ENCODE data around the gene OR6N1.

OR6N1 gene

DNA sequence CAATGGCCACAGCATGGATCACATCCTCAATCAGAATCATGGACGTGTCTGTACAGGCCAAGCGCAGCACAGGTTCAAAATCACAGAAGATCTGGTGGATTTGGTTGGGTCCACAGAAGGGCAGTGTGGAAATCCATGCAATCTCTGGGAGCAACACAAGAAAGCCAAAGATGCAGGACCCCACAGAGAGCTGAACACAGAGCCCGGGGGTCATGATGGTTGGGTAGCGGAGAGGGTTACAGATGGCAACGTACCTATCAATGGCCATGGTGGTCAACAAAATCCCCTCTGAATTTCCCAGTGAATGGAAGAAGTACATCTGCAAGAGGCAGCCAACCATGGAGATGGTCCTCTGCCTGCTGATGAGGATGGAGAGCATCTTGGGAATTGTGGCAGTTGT is 47.6 kb downstream of the OR6N1 start:
- H3K36me3 ChIP-seq (ENCODE audit: control insufficient read depth in 1 of 2, insufficient read depth in 2 of 2, low read depth in 1 of 2, low read length in 2 of 2) = no peaks in the 10 kb centered on the region
- H4K91ac ChIP-seq (ENCODE audit: low read length) = no peak overlapping the region
- H4K8ac ChIP-seq (ENCODE audit: low read length) = no peak overlapping the region
- no peak overlapping the region for H3K18ac ChIP-seq (ENCODE audit: low read depth in 1 of 2, low read length in 2 of 2)
- H2BK5ac ChIP-seq (ENCODE audit: low read depth, low read length, poor library complexity, severe bottlenecking) = no peak overlapping the region
- no peak overlapping the region for H3K4me2 ChIP-seq (ENCODE audit: low read length, poor library complexity, severe bottlenecking)
- no peak for DNase-seq
- no peak overlapping the region for H3K23ac ChIP-seq (ENCODE audit: low read length in 2 of 2)
- no peak overlapping the region for H3K14ac ChIP-seq (ENCODE audit: low read length in 2 of 2)
- no peak overlapping the region for H3K4ac ChIP-seq (ENCODE audit: low read depth in 1 of 2, low read length in 2 of 2)
- no peaks in the 10 kb centered on the region for H3K27me3 ChIP-seq (ENCODE audit: control insufficient read depth in 1 of 2, insufficient read depth in 1 of 2, low read length in 2 of 2)
- H3K4me1 ChIP-seq (ENCODE audit: control insufficient read depth, insufficient read depth, low read depth, low read length) = no peaks in the 10 kb centered on the region
- no peak overlapping the region for H2BK15ac ChIP-seq (ENCODE audit: low read depth, poor library complexity, severe bottlenecking)
- H3K27ac ChIP-seq (ENCODE audit: low read length, poor library complexity, severe bottlenecking) = no peak overlapping the region
- no peaks in the 10 kb centered on the region for H3K79me1 ChIP-seq (replicated peaks; ENCODE audit: low read length, poor library complexity, severe bottlenecking)
- no peak overlapping the region for H3K9ac ChIP-seq (ENCODE audit: low read length)
- H3K9me3 ChIP-seq (ENCODE audit: control insufficient read depth, low read length) = no peaks in the 10 kb centered on the region
- H2AK5ac ChIP-seq (ENCODE audit: low read length, severe bottlenecking) = no peak overlapping the region
- WGBS = 88% methylated on average over 5 of the region's 5 CpGs
- no peak overlapping the region for H2BK120ac ChIP-seq (ENCODE audit: low read depth, low read length)
- H3K4me3 ChIP-seq (ENCODE audit: insufficient read depth in 1 of 2, low read depth in 1 of 2, low read length in 2 of 2) = no peak overlapping the region
- no peak overlapping the region for H2AFZ ChIP-seq (ENCODE audit: low read depth, low read length)
- H2BK12ac ChIP-seq (ENCODE audit: low read length in 2 of 2) = no peak overlapping the region

DNA sequence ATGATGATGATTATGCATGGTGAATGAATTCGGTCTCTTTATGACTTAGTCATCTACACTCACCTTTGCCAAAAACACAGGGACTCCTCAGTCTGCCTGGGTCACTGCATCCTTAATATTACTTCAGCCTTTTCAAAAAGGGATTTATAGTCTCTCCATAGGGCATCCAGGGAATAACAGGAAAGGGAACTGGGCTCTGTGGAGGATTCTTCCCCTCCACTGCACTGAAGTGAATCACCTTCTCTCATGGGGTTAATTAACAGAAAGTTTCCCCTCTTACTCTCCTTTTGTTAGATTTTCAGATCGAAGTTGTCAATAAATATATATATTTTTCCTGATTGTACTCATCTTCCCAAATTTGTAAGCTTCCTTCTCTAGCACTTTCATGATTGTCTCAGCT is 51.4 kb downstream of the OR6N1 start, which contains the start of gene OR6K3:
Gene OR6K3 (minus strand): TSS at position 101 of the 400 bp plus-strand sequence. CDS start 2,605 bp downstream, outside the sequence.
- H4K91ac ChIP-seq (ENCODE audit: low read length) = no peak within 1 kb of the TSS
- H3K9ac ChIP-seq (ENCODE audit: low read length) = no peak within 1 kb of the TSS
- H2AFZ ChIP-seq (ENCODE audit: low read depth, low read length) = no peak within 1 kb of the TSS
- no peak within 1 kb of the TSS for H3K23ac ChIP-seq (ENCODE audit: low read length in 2 of 2)
- no peak within 1 kb of the TSS for H3K4ac ChIP-seq (ENCODE audit: low read depth in 1 of 2, low read length in 2 of 2)
- H2BK120ac ChIP-seq (ENCODE audit: low read depth, low read length) = no peak within 1 kb of the TSS
- H3K14ac ChIP-seq (ENCODE audit: low read length in 2 of 2) = no peak within 1 kb of the TSS
- H3K79me1 ChIP-seq (replicated peaks; ENCODE audit: low read length, poor library complexity, severe bottlenecking) = no peaks in the 10 kb centered on the region
- H3K4me3 ChIP-seq (ENCODE audit: insufficient read depth in 1 of 2, low read depth in 1 of 2, low read length in 2 of 2) = no peak within 1 kb of the TSS
- H2BK12ac ChIP-seq (ENCODE audit: low read length in 2 of 2) = no peak within 1 kb of the TSS
- H3K27ac ChIP-seq (ENCODE audit: low read length, poor library complexity, severe bottlenecking) = no peak within 1 kb of the TSS
- no peaks in the 10 kb centered on the region for H3K36me3 ChIP-seq (ENCODE audit: control insufficient read depth in 1 of 2, insufficient read depth in 2 of 2, low read depth in 1 of 2, low read length in 2 of 2)
- H4K8ac ChIP-seq (ENCODE audit: low read length) = no peak within 1 kb of the TSS
- H2BK5ac ChIP-seq (ENCODE audit: low read depth, low read length, poor library complexity, severe bottlenecking) = no peak within 1 kb of the TSS
- no peaks in the 10 kb centered on the region for H3K9me3 ChIP-seq (ENCODE audit: control insufficient read depth, low read length)
- DNase-seq = no peak
- no peak within 1 kb of the TSS for H2BK15ac ChIP-seq (ENCODE audit: low read depth, poor library complexity, severe bottlenecking)
- no CpG with 5 or more reads among the region's 2 CpGs for WGBS
- no peak within 1 kb of the TSS for H3K4me2 ChIP-seq (ENCODE audit: low read length, poor library complexity, severe bottlenecking)
- H3K4me1 ChIP-seq (ENCODE audit: control insufficient read depth, insufficient read depth, low read depth, low read length) = no peaks in the 10 kb centered on the region
- H3K18ac ChIP-seq (ENCODE audit: low read depth in 1 of 2, low read length in 2 of 2) = no peak within 1 kb of the TSS
- no peak within 1 kb of the TSS for H2AK5ac ChIP-seq (ENCODE audit: low read length, severe bottlenecking)
- no peaks in the 10 kb centered on the region for H3K27me3 ChIP-seq (ENCODE audit: control insufficient read depth in 1 of 2, insufficient read depth in 1 of 2, low read length in 2 of 2)

DNA sequence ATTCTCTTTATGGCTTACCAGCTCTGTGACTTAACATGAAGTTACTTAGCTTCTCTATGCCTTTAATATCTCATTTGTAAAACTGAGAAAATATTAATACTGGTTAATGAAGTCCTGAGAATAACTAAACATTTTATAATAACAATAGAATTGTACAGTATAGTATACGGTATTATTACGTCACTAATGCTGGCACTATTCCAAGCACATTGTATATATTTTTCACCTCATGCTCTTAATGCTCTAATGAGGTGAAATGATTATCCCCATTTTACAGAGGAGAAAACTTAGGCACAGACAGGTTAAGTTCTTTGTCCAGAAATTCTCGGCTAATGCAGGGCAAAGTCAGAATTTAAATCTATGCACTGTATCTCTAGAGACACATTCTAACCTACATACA is 52.3 kb downstream of the OR6N1 start:
- Histone ChIP-seq H3K27ac (ENCODE audit: low read length, poor library complexity, severe bottlenecking) (no peak overlapping the region), H3K18ac (ENCODE audit: low read depth in 1 of 2, low read length in 2 of 2) (no peak overlapping the region), H3K4me1 (ENCODE audit: control insufficient read depth, insufficient read depth, low read depth, low read length) (no peaks in the 10 kb centered on the region), H3K9ac (ENCODE audit: low read length) (no peak overlapping the region), H4K8ac (ENCODE audit: low read length) (no peak overlapping the region), H2BK15ac (ENCODE audit: low read depth, poor library complexity, severe bottlenecking) (no peak overlapping the region), H3K4me3 (ENCODE audit: insufficient read depth in 1 of 2, low read depth in 1 of 2, low read length in 2 of 2) (no peak overlapping the region), H3K36me3 (ENCODE audit: control insufficient read depth in 1 of 2, insufficient read depth in 2 of 2, low read depth in 1 of 2, low read length in 2 of 2) (no peaks in the 10 kb centered on the region), H3K27me3 (ENCODE audit: control insufficient read depth in 1 of 2, insufficient read depth in 1 of 2, low read length in 2 of 2) (no peaks in the 10 kb centered on the region), H2AK5ac (ENCODE audit: low read length, severe bottlenecking) (no peak overlapping the region), H2BK5ac (ENCODE audit: low read depth, low read length, poor library complexity, severe bottlenecking) (no peak overlapping the region), H3K9me3 (ENCODE audit: control insufficient read depth, low read length) (no peaks in the 10 kb centered on the region), H3K23ac (ENCODE audit: low read length in 2 of 2) (no peak overlapping the region), H2BK12ac (ENCODE audit: low read length in 2 of 2) (no peak overlapping the region), H3K79me1 (replicated peaks; ENCODE audit: low read length, poor library complexity, severe bottlenecking) (no peaks in the 10 kb centered on the region), H3K14ac (ENCODE audit: low read length in 2 of 2) (no peak overlapping the region), H4K91ac (ENCODE audit: low read length) (no peak overlapping the region), H2AFZ (ENCODE audit: low read depth, low read length) (no peak overlapping the region), H3K4me2 (ENCODE audit: low read length, poor library complexity, severe bottlenecking) (no peak overlapping the region), H3K4ac (ENCODE audit: low read depth in 1 of 2, low read length in 2 of 2) (no peak overlapping the region), H2BK120ac (ENCODE audit: low read depth, low read length) (no peak overlapping the region)
- 100% methylated on average over 1 of the region's 3 CpGs for WGBS
- no peak for DNase-seq

DNA sequence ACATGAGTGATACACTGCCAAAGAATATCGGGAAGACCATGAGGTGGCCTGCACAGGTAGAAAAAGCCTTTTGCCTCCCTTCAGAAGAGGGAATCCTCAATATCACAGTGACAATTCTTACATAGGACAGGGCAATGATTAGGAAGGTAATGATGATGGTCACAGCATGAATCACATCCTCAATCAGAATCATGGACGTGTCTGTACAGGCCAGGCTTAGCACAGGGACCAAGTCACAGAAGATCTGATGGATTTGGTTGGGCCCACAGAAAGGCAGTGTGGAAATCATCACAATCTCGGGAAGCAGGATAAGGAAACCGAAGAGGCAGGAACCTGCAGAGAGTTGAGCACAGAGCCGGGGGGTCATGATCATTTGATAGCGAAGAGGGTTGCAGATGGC is 54.7 kb downstream of the OR6N1 start:
- no peak overlapping the region for H3K4ac ChIP-seq (ENCODE audit: low read depth in 1 of 2, low read length in 2 of 2)
- no peaks in the 10 kb centered on the region for H3K79me1 ChIP-seq (replicated peaks; ENCODE audit: low read length, poor library complexity, severe bottlenecking)
- H3K27ac ChIP-seq (ENCODE audit: low read length, poor library complexity, severe bottlenecking) = no peak overlapping the region
- H3K18ac ChIP-seq (ENCODE audit: low read depth in 1 of 2, low read length in 2 of 2) = no peak overlapping the region
- H3K27me3 ChIP-seq (ENCODE audit: control insufficient read depth in 1 of 2, insufficient read depth in 1 of 2, low read length in 2 of 2) = no peaks in the 10 kb centered on the region
- no peaks in the 10 kb centered on the region for H3K9me3 ChIP-seq (ENCODE audit: control insufficient read depth, low read length)
- H3K4me1 ChIP-seq (ENCODE audit: control insufficient read depth, insufficient read depth, low read depth, low read length) = no peaks in the 10 kb centered on the region
- no peak overlapping the region for H4K8ac ChIP-seq (ENCODE audit: low read length)
- no peak overlapping the region for H3K4me2 ChIP-seq (ENCODE audit: low read length, poor library complexity, severe bottlenecking)
- no peak overlapping the region for H2BK120ac ChIP-seq (ENCODE audit: low read depth, low read length)
- no peak overlapping the region for H2BK12ac ChIP-seq (ENCODE audit: low read length in 2 of 2)
- no peak overlapping the region for H2BK15ac ChIP-seq (ENCODE audit: low read depth, poor library complexity, severe bottlenecking)
- H3K36me3 ChIP-seq (ENCODE audit: control insufficient read depth in 1 of 2, insufficient read depth in 2 of 2, low read depth in 1 of 2, low read length in 2 of 2) = no peaks in the 10 kb centered on the region
- no peak overlapping the region for H3K14ac ChIP-seq (ENCODE audit: low read length in 2 of 2)
- 75% methylated on average over 6 of the region's 6 CpGs for WGBS
- no peak overlapping the region for H3K9ac ChIP-seq (ENCODE audit: low read length)
- no peak overlapping the region for H3K23ac ChIP-seq (ENCODE audit: low read length in 2 of 2)
- H2AK5ac ChIP-seq (ENCODE audit: low read length, severe bottlenecking) = no peak overlapping the region
- no peak for DNase-seq
- H3K4me3 ChIP-seq (ENCODE audit: insufficient read depth in 1 of 2, low read depth in 1 of 2, low read length in 2 of 2) = no peak overlapping the region
- no peak overlapping the region for H2AFZ ChIP-seq (ENCODE audit: low read depth, low read length)
- no peak overlapping the region for H4K91ac ChIP-seq (ENCODE audit: low read length)
- H2BK5ac ChIP-seq (ENCODE audit: low read depth, low read length, poor library complexity, severe bottlenecking) = no peak overlapping the region
